ENCODE measurements around the gene CXCL5.

CXCL5 gene

GRCh38 chr4:73998040-73999011, at the start of gene CXCL5:
Gene CXCL5 (minus strand): TSS chr4:73998677. CDS start chr4:73998581, 96 bp downstream.
- peak; percentile 43 for DNase-seq (ENCODE audit: low spot score)

GRCh38 chr4:74047152-74047551, 48.7 kb upstream of the CXCL5 start:
- DNase-seq (ENCODE audit: low spot score): no peak

GRCh38 chr4:74045772-74046171, 47.3 kb upstream of the CXCL5 start:
- no peak for DNase-seq (ENCODE audit: low spot score)

- DNase-seq (ENCODE audit: low spot score): no peak
Measured at GRCh38 chr4:74045247-74045646, 46.8 kb upstream of the CXCL5 start.

- no peak for DNase-seq (ENCODE audit: low spot score)
Measured at GRCh38 chr4:74044677-74045076, 46.2 kb upstream of the CXCL5 start.

- peak; percentile 21 for DNase-seq (ENCODE audit: low spot score)
Measured at GRCh38 chr4:74042681-74043080, 44.2 kb upstream of the CXCL5 start.

- DNase-seq (ENCODE audit: low spot score): no peak
Measured at GRCh38 chr4:74041418-74041817, 42.9 kb upstream of the CXCL5 start.

- no peak for DNase-seq (ENCODE audit: low spot score)
Measured at GRCh38 chr4:74039315-74039763, 40.9 kb upstream of the CXCL5 start.

GRCh38 chr4:74038425-74039314, 40.2 kb upstream of the CXCL5 start, which contains the start of gene CXCL3:
Gene CXCL3 (minus strand): TSS chr4:74038689. CDS start chr4:74038611, 78 bp downstream.
- DNase-seq (ENCODE audit: low spot score): peak; percentile 77

- no peak for DNase-seq (ENCODE audit: low spot score)
Measured at GRCh38 chr4:74038086-74038424, 39.6 kb upstream of the CXCL5 start.

- no peak for DNase-seq (ENCODE audit: low spot score)
Measured at GRCh38 chr4:74037076-74037955, 38.8 kb upstream of the CXCL5 start.

- no peak for DNase-seq (ENCODE audit: low spot score)
Measured at GRCh38 chr4:74033739-74034138, 35.3 kb upstream of the CXCL5 start.

GRCh38 chr4:74032064-74032463, 33.6 kb upstream of the CXCL5 start:
- no peak for DNase-seq (ENCODE audit: low spot score)

- DNase-seq (ENCODE audit: low spot score): no peak
Measured at GRCh38 chr4:74031576-74031975, 33.1 kb upstream of the CXCL5 start.

- no peak for DNase-seq (ENCODE audit: low spot score)
Measured at GRCh38 chr4:74030285-74030684, 31.8 kb upstream of the CXCL5 start.

- DNase-seq (ENCODE audit: low spot score): no peak
Measured at GRCh38 chr4:74028504-74028903, 30.0 kb upstream of the CXCL5 start.

GRCh38 chr4:74023709-74024108, 25.2 kb upstream of the CXCL5 start:
- DNase-seq (ENCODE audit: low spot score): no peak

- DNase-seq (ENCODE audit: low spot score): no peak
Measured at GRCh38 chr4:74021601-74022000, 23.1 kb upstream of the CXCL5 start.

GRCh38 chr4:74018771-74019170, 20.3 kb upstream of the CXCL5 start:
- no peak for DNase-seq (ENCODE audit: low spot score)

- no peak for DNase-seq (ENCODE audit: low spot score)
Measured at GRCh38 chr4:74018116-74018515, 19.6 kb upstream of the CXCL5 start.

GRCh38 chr4:74016068-74016467, 17.6 kb upstream of the CXCL5 start:
- DNase-seq (ENCODE audit: low spot score): no peak

All from iPS-NIHi11 (cell line).